Fibroblast of upper back skin (primary cell): ENCODE data around the gene SSUH2.
"Not testable (repeated sequence)": the region's sequence is repeated elsewhere in the genome, so short reads cannot be mapped to it uniquely, and the experiment has no call there.

Source experiments
- DNase-seq: peaks from one replicate; pipeline ENCODE4 v3.0.0-alpha.2; 2013

Gene SSUH2, protein sequence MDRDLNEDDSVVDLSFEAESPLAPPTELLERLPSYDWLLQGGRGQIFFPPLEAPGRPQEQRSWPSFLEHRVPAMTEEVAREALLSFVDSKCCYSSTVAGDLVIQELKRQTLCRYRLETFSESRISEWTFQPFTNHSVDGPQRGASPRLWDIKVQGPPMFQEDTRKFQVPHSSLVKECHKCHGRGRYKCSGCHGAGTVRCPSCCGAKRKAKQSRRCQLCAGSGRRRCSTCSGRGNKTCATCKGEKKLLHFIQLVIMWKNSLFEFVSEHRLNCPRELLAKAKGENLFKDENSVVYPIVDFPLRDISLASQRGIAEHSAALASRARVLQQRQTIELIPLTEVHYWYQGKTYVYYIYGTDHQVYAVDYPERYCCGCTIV

GRCh38 chr3:8644748-8645390, at the start of gene SSUH2:
TSS of gene SSUH2 (minus strand) at chr3:8644798. CDS start at chr3:8644758, 40 bp downstream.
- no peak for DNase-seq

DNA sequence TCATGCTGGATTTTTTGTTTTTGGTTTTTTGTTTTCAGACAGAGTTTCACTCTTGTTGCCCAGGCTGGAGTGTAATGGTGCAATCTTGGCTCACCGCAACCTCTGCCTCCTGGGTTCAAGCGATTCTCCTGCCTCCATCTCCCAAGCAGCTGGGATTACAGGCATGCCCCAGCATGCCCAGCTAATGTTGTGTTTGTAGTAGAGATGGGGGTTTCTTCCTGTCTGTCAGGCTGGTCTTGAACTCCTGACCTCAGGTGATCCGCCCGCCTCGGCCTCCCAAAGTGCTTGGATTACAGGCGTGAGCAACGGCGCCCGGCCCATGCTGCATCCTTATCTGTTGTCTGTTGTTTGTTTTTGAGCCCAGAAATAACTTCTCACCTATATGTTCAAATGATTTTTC, 46.7 kb upstream of the SSUH2 start:
- DNase-seq: not testable (repeated sequence)

DNA sequence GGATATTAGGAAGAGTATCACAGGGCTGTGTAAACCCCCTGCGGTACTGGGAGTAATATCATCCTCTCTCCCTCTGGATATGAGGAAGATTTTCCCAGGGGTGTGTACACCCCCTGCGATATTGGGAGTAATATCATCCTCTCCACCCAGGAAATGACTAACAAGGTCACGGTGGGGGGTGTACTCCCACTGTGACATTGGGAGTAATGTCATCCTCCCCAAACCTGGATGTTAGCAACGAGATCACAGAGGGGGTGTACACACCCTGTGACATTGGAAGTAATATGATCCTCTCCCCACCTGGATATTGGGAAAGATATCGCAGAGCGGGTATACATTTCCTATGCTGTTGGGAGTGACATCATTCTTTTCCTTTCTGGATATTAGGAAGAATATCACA, 40.4 kb upstream of the SSUH2 start:
- not testable (repeated sequence) for DNase-seq

DNA sequence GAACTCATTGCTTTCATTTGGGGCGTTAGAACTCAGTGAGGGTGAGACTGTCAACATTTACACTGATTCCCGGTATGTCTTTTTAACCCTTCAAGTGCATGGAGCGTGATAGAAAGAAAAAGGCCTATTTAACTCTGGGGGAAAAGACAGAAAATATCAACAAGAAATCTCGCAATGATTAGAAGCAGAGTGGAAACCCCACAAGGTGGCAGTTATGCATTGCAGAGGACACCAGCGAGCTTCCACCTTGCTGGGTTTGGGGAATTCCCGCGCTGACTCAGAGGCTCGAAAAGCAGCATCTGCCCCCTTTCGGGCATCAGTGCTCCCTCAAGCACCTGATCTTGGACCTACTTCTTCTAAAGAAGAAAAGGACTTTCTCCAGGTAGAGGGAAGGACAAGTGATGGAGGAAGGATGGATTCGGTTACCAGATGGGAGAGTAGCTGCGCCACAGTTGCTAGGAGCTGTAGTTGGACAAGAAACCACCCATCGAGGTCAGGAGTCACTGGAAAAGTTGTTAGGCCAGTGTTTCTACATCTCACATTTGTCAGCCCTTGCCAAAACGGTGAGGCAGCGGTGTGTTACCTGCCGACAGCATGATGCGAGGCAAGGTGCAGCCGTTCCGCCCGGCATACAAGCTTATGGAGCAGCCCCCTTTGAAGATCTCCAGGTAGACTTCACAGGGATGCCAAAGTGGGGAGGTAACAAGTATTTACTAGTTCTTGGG, 38.4 kb upstream of the SSUH2 start:
- DNase-seq: not testable (repeated sequence)

GRCh38 chr3:8681881-8682538, 37.4 kb upstream of the SSUH2 start:
- DNase-seq: not testable (repeated sequence)

DNA sequence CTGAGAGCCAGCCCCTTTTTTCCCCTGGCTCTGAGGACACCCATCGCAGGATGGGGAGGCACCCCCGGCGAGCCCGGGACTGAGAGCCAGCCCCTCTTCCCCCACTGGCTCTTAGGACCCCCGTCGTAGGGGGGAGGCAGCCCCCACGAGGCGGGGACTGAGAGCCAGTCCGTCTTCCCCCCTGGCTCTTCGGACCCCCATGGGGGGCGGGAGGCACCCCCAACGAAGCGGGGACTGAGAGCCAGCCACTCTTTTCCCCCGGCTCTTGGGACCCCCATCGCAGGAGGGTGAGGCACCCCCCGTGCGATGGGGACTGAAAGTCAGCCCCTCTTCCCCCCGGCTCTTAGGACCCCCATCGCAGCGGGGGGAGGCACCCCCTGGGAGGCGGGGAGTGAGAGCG, 36.8 kb upstream of the SSUH2 start:
- no peak for DNase-seq

- DNase-seq: not testable (repeated sequence)
Measured at GRCh38 chr3:8679817-8680553, 35.4 kb upstream of the SSUH2 start.

- no peak for DNase-seq
Measured at GRCh38 chr3:8678751-8679150, 34.2 kb upstream of the SSUH2 start.

DNA sequence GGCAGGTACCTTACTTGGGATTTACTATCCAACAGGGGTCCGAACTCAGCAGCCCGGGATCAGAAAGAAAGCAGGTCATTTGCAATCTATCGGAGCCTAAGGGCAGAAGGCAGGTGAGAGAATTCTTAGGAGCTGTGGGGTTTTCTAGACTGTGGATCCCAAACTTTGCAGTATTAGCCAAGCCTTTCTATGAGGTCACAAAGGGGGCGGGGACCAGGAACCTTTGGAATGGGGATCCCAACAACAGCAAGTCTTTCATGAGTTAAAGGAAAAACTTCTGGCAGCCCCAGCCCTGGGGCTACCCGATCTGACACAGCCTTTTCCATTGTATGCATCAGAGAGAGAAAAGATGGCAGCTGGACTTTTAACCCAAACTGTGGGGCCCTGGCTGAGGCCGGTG, 32.7 kb upstream of the SSUH2 start:
- not testable (repeated sequence) for DNase-seq

- DNase-seq: not testable (repeated sequence)
Measured at GRCh38 chr3:8675591-8675990, 31.0 kb upstream of the SSUH2 start.

GRCh38 chr3:8673083-8673737, 28.6 kb upstream of the SSUH2 start:
- DNase-seq: no peak

DNA sequence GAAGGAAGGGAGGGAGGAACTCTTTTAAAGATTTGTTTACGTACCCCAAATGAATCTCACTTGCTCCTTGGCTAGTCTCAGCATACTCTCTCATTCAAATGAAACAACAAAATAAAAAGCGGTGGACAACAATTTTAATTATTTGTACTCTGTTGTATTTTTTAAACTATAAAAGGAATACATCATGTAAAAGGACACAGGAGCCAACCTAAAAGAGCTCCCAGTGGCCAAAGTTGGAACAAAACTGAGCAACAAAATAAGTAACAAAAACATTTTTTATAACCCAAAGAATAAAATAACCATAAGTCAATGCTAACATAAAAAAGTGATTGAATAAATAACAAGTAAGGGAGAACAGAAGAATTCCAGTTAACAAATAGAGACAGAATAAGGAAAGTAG, 24.4 kb upstream of the SSUH2 start:
- DNase-seq: no peak

GRCh38 chr3:8668216-8668615, 23.6 kb upstream of the SSUH2 start:
- DNase-seq: no peak

- no peak for DNase-seq
Measured at GRCh38 chr3:8667463-8668091, 23.0 kb upstream of the SSUH2 start.

DNA sequence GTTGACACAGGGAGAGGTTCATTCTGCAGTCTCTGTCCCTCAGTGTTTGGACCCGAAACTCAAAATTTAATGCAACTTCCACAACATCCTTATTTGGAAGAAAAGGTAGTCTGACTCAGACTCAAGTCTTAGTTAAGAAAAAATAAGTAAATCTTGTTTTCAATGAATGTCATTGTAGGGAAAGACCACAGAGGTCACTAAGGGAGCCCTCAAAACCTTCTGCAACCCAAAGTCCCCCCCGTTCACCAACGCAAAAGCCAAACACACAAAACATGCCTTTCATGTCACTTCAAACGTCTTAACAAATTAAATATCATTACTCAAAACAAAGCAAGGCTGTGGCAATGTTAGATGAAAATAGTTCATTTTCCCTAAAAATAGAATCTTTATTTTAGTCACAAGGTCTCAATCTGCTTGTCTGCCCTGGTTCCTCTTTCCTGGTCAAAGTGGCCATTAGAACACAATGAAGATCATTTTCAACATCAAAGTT, 20.9 kb upstream of the SSUH2 start:
- DNase-seq: no peak

DNA sequence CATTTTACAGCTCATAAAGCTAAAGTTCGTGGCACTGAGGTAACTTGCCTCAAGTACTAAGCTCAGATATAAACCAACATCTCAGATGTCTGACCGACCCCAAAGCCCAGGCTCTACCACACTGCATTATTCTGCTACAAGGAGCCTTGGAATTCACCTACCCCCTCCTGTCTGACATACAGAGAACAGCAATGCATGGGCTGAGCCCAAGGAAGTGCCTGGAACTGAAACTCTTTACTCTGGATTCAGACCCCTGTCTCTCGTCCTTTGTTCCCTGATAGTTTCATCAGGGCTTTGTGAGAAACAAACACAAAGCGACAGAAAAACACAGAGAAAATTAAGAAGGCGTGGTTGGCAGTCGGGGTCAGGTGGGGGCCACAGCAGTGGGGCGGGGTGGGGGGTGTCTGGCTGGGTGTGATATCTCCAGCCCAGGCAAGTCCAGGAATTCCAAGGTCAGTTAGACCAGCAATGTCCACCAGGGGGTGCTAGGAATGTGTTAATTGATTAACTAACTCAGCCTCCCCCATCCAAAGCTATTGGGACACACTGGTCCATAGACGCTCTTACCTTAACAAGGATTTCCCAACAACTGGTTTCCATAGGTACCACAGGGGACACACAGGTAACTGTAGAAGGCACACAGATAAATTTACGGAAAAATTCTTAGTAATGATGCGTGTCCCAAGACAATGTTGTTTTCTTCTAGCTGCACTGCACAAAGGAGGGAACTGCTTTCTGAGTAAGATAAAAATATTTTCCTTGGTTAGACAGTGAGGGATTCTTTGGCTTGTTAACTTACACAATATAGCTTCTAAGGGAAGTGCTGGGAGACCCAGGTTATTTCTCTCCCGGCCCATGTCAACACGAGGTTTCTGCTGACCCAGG, 18.8 kb upstream of the SSUH2 start:
- peak; percentile 74 for DNase-seq

GRCh38 chr3:8662594-8662993, 18.0 kb upstream of the SSUH2 start:
- DNase-seq: no peak

DNA sequence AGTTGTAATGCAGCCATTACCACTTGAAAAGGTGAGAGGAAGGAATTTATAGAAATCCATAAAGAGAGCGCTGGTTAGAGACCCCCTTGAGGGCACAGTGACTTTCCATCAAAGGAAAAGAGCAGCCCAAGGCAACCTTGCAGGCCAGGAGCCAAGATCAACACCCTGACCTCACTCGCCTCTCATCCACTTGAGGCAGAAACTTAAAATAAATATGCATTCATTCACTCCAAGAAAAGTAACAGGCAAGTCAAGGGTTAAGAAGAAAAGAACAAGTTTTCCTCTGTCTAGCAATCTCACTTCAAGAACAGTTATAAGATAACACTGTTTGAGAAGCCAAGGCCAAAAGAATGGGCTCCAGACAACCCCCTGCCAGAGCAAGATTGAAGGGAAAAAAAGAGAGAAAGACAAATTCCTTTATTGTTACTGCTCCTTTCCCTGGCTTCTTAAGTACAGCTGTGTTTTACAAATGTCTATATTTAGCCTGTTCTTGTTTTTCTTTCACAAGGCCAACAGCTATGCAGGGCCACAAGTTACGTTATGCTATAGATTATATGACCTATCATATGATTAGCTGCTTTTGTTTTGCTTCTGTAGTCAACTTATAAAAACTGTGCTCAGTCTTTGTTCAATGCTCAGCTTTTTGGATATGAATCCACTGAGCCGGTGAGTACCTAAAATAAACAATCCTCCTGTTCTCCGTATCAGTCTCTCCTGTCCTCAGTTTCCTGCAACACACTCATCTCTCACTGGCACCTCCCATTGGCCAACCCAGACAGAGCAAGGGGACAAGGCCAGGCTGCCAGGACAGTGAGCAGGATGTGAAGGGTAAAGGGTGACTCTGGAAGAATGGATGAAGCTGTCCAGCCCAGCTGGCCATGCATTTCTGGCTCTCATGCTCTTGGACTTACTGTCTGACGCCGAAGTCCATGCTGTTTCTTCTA, 15.8 kb upstream of the SSUH2 start:
- peak; percentile 70 for DNase-seq

GRCh38 chr3:8659242-8659641, 14.6 kb upstream of the SSUH2 start:
- no peak for DNase-seq
